HG02970 (cell line): ENCODE data around the gene KCTD15.

Experiments
- ATAC-seq: cut with Tn5 transposase; IDR thresholded peaks from one replicate; pipeline ENCODE4 v1.9.1; 2021; ENCODE audit warnings: mild to moderate bottlenecking, moderate library complexity, moderate number of reproducible peaks; ENCODE audit not compliant: unreplicated experiment, low FRiP score

KCTD15 gene, protein sequence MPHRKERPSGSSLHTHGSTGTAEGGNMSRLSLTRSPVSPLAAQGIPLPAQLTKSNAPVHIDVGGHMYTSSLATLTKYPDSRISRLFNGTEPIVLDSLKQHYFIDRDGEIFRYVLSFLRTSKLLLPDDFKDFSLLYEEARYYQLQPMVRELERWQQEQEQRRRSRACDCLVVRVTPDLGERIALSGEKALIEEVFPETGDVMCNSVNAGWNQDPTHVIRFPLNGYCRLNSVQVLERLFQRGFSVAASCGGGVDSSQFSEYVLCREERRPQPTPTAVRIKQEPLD

GRCh38 chr19:33796164-33796875 lies at the start of gene KCTD15:
KCTD15 (plus strand) TSS chr19:33796870; CDS start chr19:33800455, 3,585 bp downstream.
- no peak for ATAC-seq

- no peak for ATAC-seq
Measured at GRCh38 chr19:33747273-33747672, 49.4 kb upstream of the KCTD15 start.

GRCh38 chr19:33748231-33748630 lies 48.4 kb upstream of the KCTD15 start:
- ATAC-seq, result no peak

GRCh38 chr19:33749016-33749415 lies 47.7 kb upstream of the KCTD15 start:
- ATAC-seq, result no peak

GRCh38 chr19:33749619-33750175 lies 47.0 kb upstream of the KCTD15 start:
- no peak for ATAC-seq

- ATAC-seq, result no peak
Measured at GRCh38 chr19:33750587-33751435, 45.9 kb upstream of the KCTD15 start.

DNA sequence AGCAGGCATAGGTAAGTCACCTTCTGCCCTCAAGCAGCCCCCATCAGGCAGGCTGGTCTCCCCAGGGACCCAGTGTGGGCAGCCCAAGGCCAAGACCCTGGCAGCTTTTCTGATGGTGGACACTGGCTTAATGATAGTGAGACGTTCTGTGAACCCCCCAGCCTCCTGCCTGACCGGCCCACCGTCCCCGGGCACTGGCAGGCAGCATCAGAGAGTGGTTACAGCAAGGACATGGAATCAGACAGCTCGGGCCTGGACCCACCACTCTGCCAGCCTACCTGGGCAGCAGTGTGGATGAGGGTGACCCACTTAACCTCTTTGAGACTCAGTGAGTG lies 45.3 kb upstream of the KCTD15 start:
- no peak for ATAC-seq

- ATAC-seq, result no peak
Measured at GRCh38 chr19:33752018-33752800, 44.5 kb upstream of the KCTD15 start.

DNA sequence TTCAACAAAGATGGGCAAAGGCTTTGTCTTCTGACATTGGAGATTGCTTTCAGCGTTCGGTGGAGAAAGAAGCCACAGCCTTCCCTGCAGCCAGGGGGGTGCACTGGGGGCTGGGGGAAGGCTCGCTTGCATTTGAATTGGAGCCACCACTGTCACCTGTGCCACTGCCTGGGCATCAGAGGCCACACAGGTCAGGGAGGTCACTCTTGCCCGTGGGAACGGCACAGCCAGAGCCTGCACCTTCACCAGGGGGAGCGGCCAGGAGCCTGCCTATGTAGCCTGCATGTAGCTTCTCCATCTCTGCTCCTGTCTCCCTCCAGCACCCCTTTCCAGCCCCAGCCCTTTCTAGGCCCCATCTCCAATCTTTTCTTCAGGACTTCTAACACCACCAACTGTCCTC lies 43.7 kb upstream of the KCTD15 start:
- no peak for ATAC-seq

- no peak for ATAC-seq
Measured at GRCh38 chr19:33754361-33754760, 42.3 kb upstream of the KCTD15 start.

DNA sequence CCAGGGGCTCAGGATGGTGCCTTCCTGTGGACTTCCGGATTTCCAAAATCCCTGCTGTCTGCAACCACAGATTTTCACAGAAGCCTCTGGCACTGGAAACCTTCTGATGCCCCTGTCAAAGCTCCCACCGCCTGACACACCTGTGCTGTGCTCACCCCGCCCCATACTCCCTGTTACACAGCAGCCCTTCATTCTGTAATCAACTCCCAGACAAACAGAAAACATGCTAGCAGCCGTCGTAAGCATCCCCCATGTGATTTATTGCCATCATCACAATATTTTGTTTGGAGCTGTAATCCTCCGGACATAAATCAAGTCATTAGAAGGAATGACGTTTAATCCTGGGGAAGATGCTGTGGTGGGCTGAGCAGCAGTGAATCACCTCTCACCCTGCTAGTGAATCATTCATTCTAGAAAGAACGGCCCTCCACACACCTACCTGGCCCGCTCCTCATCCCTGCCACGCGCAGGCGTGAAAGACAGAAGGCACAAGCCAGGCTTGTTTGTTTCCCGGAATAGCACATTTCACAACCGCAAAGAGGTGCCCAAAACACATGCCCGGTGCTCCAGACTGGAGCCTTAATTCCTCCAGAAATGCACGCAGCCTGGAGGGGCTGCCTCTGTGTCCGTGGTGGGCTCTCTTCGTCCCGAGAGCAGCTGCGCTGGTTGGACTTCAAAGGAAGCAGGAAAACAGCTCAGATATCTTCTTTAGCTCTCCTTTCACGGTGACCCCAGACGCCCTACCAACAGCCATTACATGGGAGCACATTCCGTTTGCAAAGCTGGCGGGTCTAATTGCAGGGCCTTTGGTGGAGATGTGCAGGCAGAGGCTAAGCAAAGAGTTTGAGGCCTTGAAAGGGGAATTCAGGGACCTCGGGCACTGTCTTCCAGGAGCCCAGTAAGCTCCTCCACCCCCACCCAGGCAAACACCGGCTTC lies 41.3 kb upstream of the KCTD15 start:
- ATAC-seq, result no peak

DNA sequence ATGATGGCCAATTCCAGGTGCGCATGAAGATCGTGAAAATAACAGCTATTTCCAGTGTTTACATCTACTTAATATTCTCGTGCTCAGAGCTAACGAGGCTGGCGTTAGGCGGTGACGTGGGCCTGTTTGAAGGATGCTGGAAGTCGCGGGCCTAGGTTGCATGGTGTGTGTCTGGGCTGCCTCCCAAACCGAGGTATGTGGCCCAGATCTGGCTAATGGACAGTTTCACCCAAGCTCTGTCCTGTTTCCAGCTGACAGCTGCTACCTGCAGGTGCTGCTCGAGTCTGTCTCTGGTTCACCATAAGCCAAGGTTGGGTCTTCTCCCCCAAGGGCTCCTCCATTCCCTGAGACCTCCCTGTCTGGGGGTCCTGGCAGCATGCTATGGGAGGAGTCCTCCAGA lies 40.5 kb upstream of the KCTD15 start:
- no peak for ATAC-seq

DNA sequence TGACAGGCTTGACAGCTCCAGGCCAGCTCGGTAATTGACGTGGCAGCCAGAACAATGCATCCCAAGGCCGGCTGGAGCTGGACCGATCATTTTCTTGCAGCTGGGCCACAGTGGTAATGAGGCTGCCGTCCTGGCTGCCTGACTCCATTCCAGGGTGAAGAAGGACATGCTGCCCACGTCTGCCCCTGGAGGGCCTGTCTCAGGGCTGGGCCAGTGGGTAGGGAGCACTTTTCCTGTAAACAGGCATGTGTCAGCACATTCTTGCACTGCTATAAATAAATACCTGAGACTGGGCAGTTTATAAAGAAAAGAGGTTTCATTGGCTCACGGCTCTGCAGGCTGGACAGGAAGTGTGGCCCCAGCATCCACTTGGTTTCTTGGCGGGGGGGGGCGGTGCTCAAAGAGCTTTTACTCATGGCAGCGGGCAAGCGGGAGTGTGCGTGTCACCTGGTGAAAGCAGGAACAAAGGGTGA lies 38.1 kb upstream of the KCTD15 start:
- ATAC-seq, result no peak

GRCh38 chr19:33759356-33759755 lies 37.3 kb upstream of the KCTD15 start:
- ATAC-seq, result no peak

DNA sequence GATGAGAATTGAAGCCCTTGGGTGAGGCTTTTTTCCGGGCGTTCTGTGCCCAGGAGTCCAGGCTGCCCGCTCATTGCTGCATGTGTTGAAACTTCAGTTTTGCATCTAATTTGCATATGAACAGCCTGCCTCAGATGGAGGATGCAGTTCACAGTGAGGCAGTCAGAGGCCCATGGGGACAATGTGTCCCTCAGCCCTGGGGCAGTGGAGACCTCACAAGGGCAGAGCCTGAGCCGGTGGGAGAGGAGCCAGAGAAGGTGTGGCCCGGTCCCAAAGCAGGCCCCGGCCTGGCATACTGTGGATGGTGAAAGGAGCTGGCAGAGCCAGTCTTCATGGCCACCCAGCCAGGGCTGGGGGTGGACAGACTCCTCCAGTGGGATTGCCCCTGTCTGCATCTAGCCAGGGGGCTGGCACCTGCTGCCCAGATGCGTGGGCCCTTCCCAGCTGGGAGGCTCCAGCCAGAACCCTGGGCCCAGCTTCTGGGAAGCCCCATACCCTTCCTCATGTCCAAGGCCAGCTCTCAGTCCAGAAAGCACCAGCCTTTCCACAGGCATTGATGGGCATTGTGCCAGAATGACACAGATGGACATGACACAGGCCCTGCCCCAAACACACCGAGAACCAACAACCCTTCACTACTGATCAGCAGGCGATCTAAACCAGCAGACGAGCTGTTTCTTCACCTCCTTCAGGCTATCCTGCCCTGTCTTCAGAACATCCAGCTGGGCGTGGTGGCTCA lies 32.9 kb upstream of the KCTD15 start:
- ATAC-seq, result no peak

GRCh38 chr19:33766623-33767022 lies 30.0 kb upstream of the KCTD15 start:
- ATAC-seq, result no peak

DNA sequence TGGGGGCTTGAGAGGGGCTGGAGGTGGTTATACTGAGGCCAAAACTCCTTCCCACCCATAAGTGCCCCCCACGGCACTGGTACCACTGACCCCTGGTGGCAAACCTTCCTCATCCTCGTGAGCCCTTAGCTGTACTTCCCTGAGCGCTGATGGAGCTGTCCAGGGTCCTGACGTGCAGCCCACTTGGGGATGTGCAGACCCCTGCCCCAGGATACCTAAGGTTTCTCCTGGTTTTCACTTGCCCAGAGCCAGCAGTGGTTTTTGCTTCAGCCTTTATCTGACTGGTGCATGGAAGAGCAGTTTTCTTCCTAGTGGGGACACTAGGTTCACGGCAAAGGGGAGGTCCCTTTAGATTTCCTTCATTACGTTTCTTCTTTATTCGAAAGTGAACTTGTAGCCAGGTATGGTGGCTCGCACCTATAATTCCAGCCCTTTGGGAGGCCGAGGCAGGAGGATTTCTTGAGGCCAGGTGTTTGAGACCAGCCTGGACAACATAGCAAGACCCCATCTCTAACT lies 28.7 kb upstream of the KCTD15 start:
- no peak for ATAC-seq

DNA sequence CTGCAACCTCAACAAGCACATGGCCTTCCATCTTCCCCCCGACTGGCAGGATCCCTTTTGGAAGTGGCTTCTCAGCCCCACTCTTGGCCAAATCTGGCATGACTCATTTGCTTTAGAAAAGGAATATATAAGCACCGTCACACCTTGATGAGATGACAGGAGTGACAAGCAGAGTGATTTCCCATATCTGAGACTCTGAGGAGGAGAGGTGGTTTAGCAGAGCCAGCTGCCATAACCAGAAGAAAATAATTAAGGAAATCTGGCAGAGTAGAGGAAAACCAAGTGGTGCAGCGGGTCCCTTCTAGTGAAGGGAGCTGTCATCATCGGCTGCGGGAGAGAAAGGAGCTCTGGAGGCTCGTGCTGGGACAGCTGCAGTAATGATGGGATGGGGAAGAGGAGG lies 27.5 kb upstream of the KCTD15 start:
- ATAC-seq, result no peak
